Osteoblast (primary cell): Measurements from ENCODE around the gene PHACTR1. TPM values are rescaled to one million over a fixed set of nuclear protein-coding genes. Genes with fewer than 3 reads are reported as not detected.

Experiments
- DNase-seq: peaks from one replicate; pipeline ENCODE4 v3.0.0; 2011; ENCODE audit warnings: low spot score, mixed read lengths; ENCODE audit not compliant: insufficient read length; ENCODE audit errors: missing footprints
- H2AFZ ChIP-seq: 2 replicates; pipeline ENCODE4 v1.6.0; 2011; ENCODE audit warnings: mild to moderate bottlenecking, low read length
- H3K27ac ChIP-seq: 2 replicates; pipeline ENCODE4 v1.5.1; 2011; ENCODE audit warnings: mild to moderate bottlenecking, low read depth, low read length, moderate library complexity
- H3K27me3 ChIP-seq: 2 replicates; pipeline ENCODE4 v1.6.0; 2012; ENCODE audit warnings: mild to moderate bottlenecking, control low read depth, inconsistent platforms, low read length, moderate library complexity; ENCODE audit not compliant: insufficient read depth
- H3K36me3 ChIP-seq: 2 replicates; pipeline ENCODE4 v1.5.1; 2011; ENCODE audit warnings: mild to moderate bottlenecking, low read length, control low read depth, moderate library complexity; ENCODE audit not compliant: insufficient read depth
- H3K4me1 ChIP-seq: 2 replicates; pipeline ENCODE4 v1.5.1; 2011; ENCODE audit warnings: mild to moderate bottlenecking, low read length, control low read depth, moderate library complexity; ENCODE audit not compliant: insufficient read depth
- H3K4me2 ChIP-seq: 2 replicates; pipeline ENCODE4 v1.6.0; 2011; ENCODE audit warnings: mild to moderate bottlenecking, low read length; ENCODE audit not compliant: insufficient read depth
- H3K4me3 ChIP-seq: fragments of 200-600 bp; sonication (generic); 3 replicates; pipeline ENCODE4 v1.5.1; 2012; ENCODE audit warnings: mild to moderate bottlenecking, low read length, inconsistent platforms; ENCODE audit not compliant: insufficient read depth
- H3K79me2 ChIP-seq: 2 replicates; pipeline ENCODE4 v1.6.0; 2012; ENCODE audit warnings: mild to moderate bottlenecking, low read length, control low read depth, inconsistent platforms; ENCODE audit not compliant: insufficient read depth
- H3K9me3 ChIP-seq: 2 replicates; pipeline ENCODE4 v1.5.1; 2011; ENCODE audit warnings: low read depth, low read length, control low read depth
- H4K20me1 ChIP-seq: 2 replicates; pipeline ENCODE4 v1.6.0; 2012; ENCODE audit warnings: mild to moderate bottlenecking, low read length, control low read depth; ENCODE audit not compliant: insufficient read depth
- total RNA-seq: library from RNA; depleted of rRNA; stranded (reverse); fragments of >200 nt; gene quantifications from 2 replicates; pipeline ENCODE4 v1.2.3, GENCODE V29; 2012
- TF ChIP-seq, protein P1 (sequence below): IDR thresholded peaks from 2 replicates; pipeline ENCODE4 v1.5.1; 2011; ENCODE audit warnings: mild to moderate bottlenecking, low read depth, low read length, moderate library complexity; ENCODE audit errors: extremely low read depth

The PHACTR1 gene
- total RNA-seq, 1 donor, result 0.36 TPM

GRCh38 chr6:13300643-13301590 lies 584.4 kb downstream of the PHACTR1 start:
- DNase-seq, result no peak
- H3K4me3 ChIP-seq, result no peak overlapping the region
- H2AFZ ChIP-seq, result no peak overlapping the region
- TF ChIP-seq, protein P1, sequence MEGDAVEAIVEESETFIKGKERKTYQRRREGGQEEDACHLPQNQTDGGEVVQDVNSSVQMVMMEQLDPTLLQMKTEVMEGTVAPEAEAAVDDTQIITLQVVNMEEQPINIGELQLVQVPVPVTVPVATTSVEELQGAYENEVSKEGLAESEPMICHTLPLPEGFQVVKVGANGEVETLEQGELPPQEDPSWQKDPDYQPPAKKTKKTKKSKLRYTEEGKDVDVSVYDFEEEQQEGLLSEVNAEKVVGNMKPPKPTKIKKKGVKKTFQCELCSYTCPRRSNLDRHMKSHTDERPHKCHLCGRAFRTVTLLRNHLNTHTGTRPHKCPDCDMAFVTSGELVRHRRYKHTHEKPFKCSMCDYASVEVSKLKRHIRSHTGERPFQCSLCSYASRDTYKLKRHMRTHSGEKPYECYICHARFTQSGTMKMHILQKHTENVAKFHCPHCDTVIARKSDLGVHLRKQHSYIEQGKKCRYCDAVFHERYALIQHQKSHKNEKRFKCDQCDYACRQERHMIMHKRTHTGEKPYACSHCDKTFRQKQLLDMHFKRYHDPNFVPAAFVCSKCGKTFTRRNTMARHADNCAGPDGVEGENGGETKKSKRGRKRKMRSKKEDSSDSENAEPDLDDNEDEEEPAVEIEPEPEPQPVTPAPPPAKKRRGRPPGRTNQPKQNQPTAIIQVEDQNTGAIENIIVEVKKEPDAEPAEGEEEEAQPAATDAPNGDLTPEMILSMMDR, result no peak
- no peaks in the 10 kb centered on the region for H3K27me3 ChIP-seq
- H4K20me1 ChIP-seq, result no peaks in the 10 kb centered on the region
- no peaks in the 10 kb centered on the region for H3K79me2 ChIP-seq
- peaks cover 12% of the 10 kb centered on the region for H3K36me3 ChIP-seq
- no peaks in the 10 kb centered on the region for H3K9me3 ChIP-seq
- H3K4me1 ChIP-seq, result peaks cover 22% of the 10 kb centered on the region
- H3K27ac ChIP-seq, result peak overlapping the region; percentile 6
- H3K4me2 ChIP-seq, result no peak overlapping the region

DNA sequence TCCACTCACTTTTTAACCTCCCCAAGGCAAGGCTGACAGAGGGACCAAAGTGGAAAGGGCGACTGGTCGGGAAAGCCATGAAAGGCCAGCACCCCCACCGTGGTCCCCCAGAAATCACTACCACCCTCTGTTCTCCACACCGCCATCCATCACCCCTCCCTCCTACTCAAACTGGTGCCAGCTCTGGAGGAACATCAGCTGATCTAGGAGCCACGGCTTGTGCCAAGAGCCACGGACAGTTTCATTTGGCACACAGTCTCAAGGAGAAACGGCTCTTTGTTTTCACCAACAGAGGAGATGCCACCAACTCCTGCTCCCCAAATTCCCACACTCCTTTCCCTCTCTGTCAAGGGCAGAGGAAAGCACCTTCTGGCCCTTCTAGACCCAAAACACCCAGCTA lies 585.7 kb downstream of the PHACTR1 start:
- Histone ChIP-seq H3K4me3 (no peak overlapping the region), H3K4me1 (peaks cover 24% of the 10 kb centered on the region), H3K27me3 (no peaks in the 10 kb centered on the region), H3K27ac (peak overlapping the region; percentile 91), H3K79me2 (no peaks in the 10 kb centered on the region), H4K20me1 (no peaks in the 10 kb centered on the region), H2AFZ (no peak overlapping the region), H3K4me2 (peak overlapping the region; percentile 59), H3K9me3 (no peaks in the 10 kb centered on the region), H3K36me3 (peaks cover 20% of the 10 kb centered on the region)
- DNase-seq, result no peak
- TF ChIP-seq, protein P1, result no peak

DNA sequence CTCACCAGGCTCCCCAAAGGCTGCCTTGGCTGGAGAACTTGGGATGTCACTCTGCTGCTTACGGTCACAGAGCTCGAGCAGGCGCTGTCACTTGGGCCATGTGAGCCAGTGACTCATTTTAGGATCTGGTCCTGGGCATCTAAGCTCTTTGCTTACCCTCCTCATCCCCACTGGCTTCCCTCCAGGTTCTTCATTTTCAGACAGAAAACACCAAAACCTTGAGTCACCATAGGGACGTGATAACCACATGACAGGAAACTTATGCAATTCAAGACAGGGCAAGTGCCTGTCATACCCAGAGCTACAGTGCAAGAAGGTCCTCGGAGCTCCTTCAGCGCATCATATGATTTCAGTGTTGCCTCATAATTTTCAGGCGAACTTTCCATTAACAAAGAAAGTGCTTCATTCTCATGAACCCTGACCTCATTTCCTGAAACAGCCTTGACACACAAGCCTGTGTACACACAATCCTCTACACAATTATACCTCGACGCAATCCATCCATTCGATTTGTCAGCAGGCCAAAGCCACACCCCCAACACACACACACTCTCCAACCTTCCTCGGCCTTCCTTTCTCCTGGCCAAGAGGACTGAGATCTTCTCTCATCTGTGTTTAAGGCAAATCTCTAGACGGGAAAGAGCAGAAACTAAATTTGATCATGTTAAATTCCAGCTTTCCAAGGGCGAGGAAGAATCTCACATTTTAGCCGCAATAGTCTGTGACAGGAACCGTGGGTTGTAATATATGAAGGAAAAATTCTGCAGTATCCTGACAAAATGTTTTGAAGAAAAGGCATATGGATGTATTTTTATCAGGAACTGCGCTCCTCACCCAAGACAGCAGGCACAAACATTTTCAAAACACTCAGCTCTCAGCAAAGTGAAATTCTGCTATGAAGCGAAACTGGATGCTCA lies 586.4 kb downstream of the PHACTR1 start:
- TF ChIP-seq, protein P1, result no peak
- no peaks in the 10 kb centered on the region for H3K79me2 ChIP-seq
- no peaks in the 10 kb centered on the region for H3K27me3 ChIP-seq
- H3K36me3 ChIP-seq, result peaks cover 20% of the 10 kb centered on the region
- H3K4me3 ChIP-seq, result peak overlapping the region; percentile 24
- H3K9me3 ChIP-seq, result no peaks in the 10 kb centered on the region
- peak overlapping the region; percentile 91 for H3K27ac ChIP-seq
- peak overlapping the region; percentile 33 for H2AFZ ChIP-seq
- H4K20me1 ChIP-seq, result no peaks in the 10 kb centered on the region
- H3K4me2 ChIP-seq, result peak overlapping the region; percentile 59
- peak; percentile 97 for DNase-seq
- peaks cover 31% of the 10 kb centered on the region for H3K4me1 ChIP-seq
